Measurements from ENCODE around the gene ZNRF1.

- TF ChIP-seq, protein P1, sequence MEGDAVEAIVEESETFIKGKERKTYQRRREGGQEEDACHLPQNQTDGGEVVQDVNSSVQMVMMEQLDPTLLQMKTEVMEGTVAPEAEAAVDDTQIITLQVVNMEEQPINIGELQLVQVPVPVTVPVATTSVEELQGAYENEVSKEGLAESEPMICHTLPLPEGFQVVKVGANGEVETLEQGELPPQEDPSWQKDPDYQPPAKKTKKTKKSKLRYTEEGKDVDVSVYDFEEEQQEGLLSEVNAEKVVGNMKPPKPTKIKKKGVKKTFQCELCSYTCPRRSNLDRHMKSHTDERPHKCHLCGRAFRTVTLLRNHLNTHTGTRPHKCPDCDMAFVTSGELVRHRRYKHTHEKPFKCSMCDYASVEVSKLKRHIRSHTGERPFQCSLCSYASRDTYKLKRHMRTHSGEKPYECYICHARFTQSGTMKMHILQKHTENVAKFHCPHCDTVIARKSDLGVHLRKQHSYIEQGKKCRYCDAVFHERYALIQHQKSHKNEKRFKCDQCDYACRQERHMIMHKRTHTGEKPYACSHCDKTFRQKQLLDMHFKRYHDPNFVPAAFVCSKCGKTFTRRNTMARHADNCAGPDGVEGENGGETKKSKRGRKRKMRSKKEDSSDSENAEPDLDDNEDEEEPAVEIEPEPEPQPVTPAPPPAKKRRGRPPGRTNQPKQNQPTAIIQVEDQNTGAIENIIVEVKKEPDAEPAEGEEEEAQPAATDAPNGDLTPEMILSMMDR (IDR thresholded peaks at IDR 0.05): no peak
- TF ChIP-seq POLR2A (IDR thresholded peaks at IDR 0.05; ENCODE audit: low read depth): no peak
- no peak for TF ChIP-seq POLR2AphosphoS5 (IDR thresholded peaks at IDR 0.05)
- no peak for TF ChIP-seq EP300 (IDR thresholded peaks at IDR 0.05)
These were observed 105.2 kb downstream of the ZNRF1 start for GRCh38 chr16:75103994-75104393.
